CD14-positive monocyte (primary cell): ENCODE measurements around the gene CGRRF1. TPM values are rescaled to one million over a fixed set of nuclear protein-coding genes. Genes with fewer than 3 reads are reported as not detected.

Source experiments
- DNase-seq, 3 donors: peaks; one replicate each; pipeline ENCODE4 v3.0.0-alpha.2; 2011 to 2022
- H2AFZ ChIP-seq: 2 replicates; pipeline ENCODE4 v1.6.0; 2012; ENCODE audit warnings: mild to moderate bottlenecking, low read depth, low read length, inconsistent platforms; ENCODE audit not compliant: insufficient read depth, poor library complexity, severe bottlenecking
- H3K27ac ChIP-seq, 2 donors: 1 replicate in 1 of 2; 2 replicates in 1 of 2; pipeline ENCODE4 v1.5.1; 2012 to 2013; ENCODE audit warnings: low read length in 2 of 2, control low read depth in 1 of 2, inconsistent platforms in 1 of 2, low read depth in 1 of 2, mild to moderate bottlenecking in 1 of 2
- H3K27me3 ChIP-seq, 2 donors: one replicate each; pipeline versions ENCODE4 v1.6.0 to v1.6.1; 2011 to 2013; ENCODE audit warnings: low read length in 2 of 2; ENCODE audit not compliant: control insufficient read depth in 2 of 2, insufficient read depth in 2 of 2
- H3K36me3 ChIP-seq, 2 donors: replicated peaks in 1 of 2; 1 replicate in 1 of 2; 2 replicates in 1 of 2; pipeline versions ENCODE4 v1.5.1 to v1.6.1; 2012 to 2013; ENCODE audit warnings: low read length in 2 of 2, control low read depth in 1 of 2, inconsistent platforms in 1 of 2, mild to moderate bottlenecking in 1 of 2; ENCODE audit not compliant: insufficient read depth in 2 of 2, control insufficient read depth in 1 of 2
- H3K4me1 ChIP-seq, 2 donors: 1 replicate in 1 of 2; 2 replicates in 1 of 2; pipeline versions ENCODE4 v1.5.1 to v1.6.1; 2012 to 2013; ENCODE audit warnings: low read length in 2 of 2, control low read depth in 1 of 2, inconsistent platforms in 1 of 2, mild to moderate bottlenecking in 1 of 2, moderate library complexity in 1 of 2; ENCODE audit not compliant: insufficient read depth in 2 of 2, control insufficient read depth in 1 of 2
- H3K4me2 ChIP-seq: replicated peaks from 2 replicates; pipeline ENCODE3; 2012; ENCODE audit warnings: low read length, moderate library complexity, mild to moderate bottlenecking; ENCODE audit not compliant: poor library complexity, severe bottlenecking; ENCODE audit errors: extremely low read depth
- H3K4me3 ChIP-seq, 3 experiments: fragments of 200-600 bp in 1 of 3; sonication (generic) in 1 of 3; replicated peaks in 1 of 3; 1 replicate in 2 of 3; 2 replicates in 1 of 3; pipeline ENCODE4 v1.5.1; 2011 to 2013; ENCODE audit warnings: low read length in 3 of 3, mild to moderate bottlenecking in 3 of 3, control low read depth in 2 of 3, low read depth in 2 of 3, inconsistent platforms in 1 of 3, moderate library complexity in 1 of 3
- H3K79me2 ChIP-seq: 2 replicates; pipeline ENCODE4 v1.6.0; 2012; ENCODE audit warnings: mild to moderate bottlenecking, control low read depth, inconsistent platforms, low read length, moderate library complexity; ENCODE audit not compliant: insufficient read depth
- H3K9ac ChIP-seq: 2 replicates; pipeline ENCODE4 v1.6.0; 2017; ENCODE audit warnings: low read length, mild to moderate bottlenecking; ENCODE audit not compliant: insufficient read depth, poor library complexity, severe bottlenecking
- H3K9me3 ChIP-seq, 2 donors: replicated peaks in 1 of 2; 1 replicate in 1 of 2; 2 replicates in 1 of 2; pipeline versions ENCODE4 v1.5.1 to v1.6.1; 2012 to 2013; ENCODE audit warnings: low read length in 2 of 2, control low read depth in 1 of 2; ENCODE audit not compliant: control insufficient read depth in 1 of 2, insufficient read depth in 1 of 2
- H4K20me1 ChIP-seq: 2 replicates; pipeline ENCODE4 v1.6.0; 2012; ENCODE audit warnings: mild to moderate bottlenecking, low read length, control low read depth, moderate library complexity; ENCODE audit not compliant: insufficient read depth
- H3K27ac Mint-ChIP-seq, 7 donors: one replicate each; pipeline ENCODE4 v1.8.0; 2020; ENCODE audit warnings: mild to moderate bottlenecking in 7 of 7, mixed read lengths in 7 of 7, moderate library complexity in 6 of 7, inconsistent platforms in 2 of 7
- H3K27me3 Mint-ChIP-seq, 3 donors: one replicate each; pipeline ENCODE4 v1.8.0; 2021 to 2022; ENCODE audit warnings: low read depth in 3 of 3, mild to moderate bottlenecking in 3 of 3, mixed read lengths in 3 of 3, moderate library complexity in 3 of 3, inconsistent platforms in 1 of 3
- H3K36me3 Mint-ChIP-seq, 2 donors: one replicate each; pipeline ENCODE4 v1.8.0; 2020; ENCODE audit warnings: mixed read lengths in 2 of 2, inconsistent platforms in 1 of 2, mild to moderate bottlenecking in 1 of 2
- H3K4me1 Mint-ChIP-seq: one replicate; pipeline ENCODE4 v1.8.0; 2020; ENCODE audit warnings: mild to moderate bottlenecking, mixed read lengths
- H3K4me3 Mint-ChIP-seq, 2 donors: one replicate each; pipeline ENCODE4 v1.8.0; 2020; ENCODE audit warnings: mild to moderate bottlenecking in 2 of 2, mixed read lengths in 2 of 2, moderate library complexity in 1 of 2
- H3K9me3 Mint-ChIP-seq, 7 donors: one replicate each; pipeline ENCODE4 v1.8.0; 2020 to 2022; ENCODE audit warnings: mixed read lengths in 7 of 7, mild to moderate bottlenecking in 6 of 7, moderate library complexity in 6 of 7, inconsistent platforms in 2 of 7
- WGBS: methylation state at CpG from one replicate; pipeline ENCODE4 v1.1.5; 2013; ENCODE audit warnings: missing lambda C conversion rate; ENCODE audit not compliant: insufficient coverage; 5-methylcytosine and 5-hydroxymethylcytosine counted together
- intact Hi-C, 2 donors: fragments of 100-400 bp; cut with micrococcal nuclease; formaldehyde crosslinking; loops; one replicate each; pipeline versions ENCODE4 v1.15.0 to v1.15.1; 2023
- polyA plus RNA-seq, 3 donors: library from polyadenylated mRNA; depleted of rRNA in 1 of 3; unstranded in 2 of 3; stranded (reverse) in 1 of 3; fragments of 300-500 nt in 2 of 3; fragments of >200 nt in 1 of 3; fragmentation: Illumina TruSeq in 2 of 3; gene quantifications; 1 replicate in 2 of 3; 2 replicates in 1 of 3; pipeline ENCODE4 v1.2.3, GENCODE V29; 2012 to 2021
- TF ChIP-seq, protein P1 (sequence below): fragments of 200-600 bp; IDR thresholded peaks from one replicate; pipeline ENCODE4 v1.8.0; 2022; ENCODE audit warnings: antibody characterized with exemption, mild to moderate bottlenecking

CGRRF1 gene
- polyA plus RNA-seq, 3 donors = 5.8 to 19.4 (median 18.6) TPM

DNA sequence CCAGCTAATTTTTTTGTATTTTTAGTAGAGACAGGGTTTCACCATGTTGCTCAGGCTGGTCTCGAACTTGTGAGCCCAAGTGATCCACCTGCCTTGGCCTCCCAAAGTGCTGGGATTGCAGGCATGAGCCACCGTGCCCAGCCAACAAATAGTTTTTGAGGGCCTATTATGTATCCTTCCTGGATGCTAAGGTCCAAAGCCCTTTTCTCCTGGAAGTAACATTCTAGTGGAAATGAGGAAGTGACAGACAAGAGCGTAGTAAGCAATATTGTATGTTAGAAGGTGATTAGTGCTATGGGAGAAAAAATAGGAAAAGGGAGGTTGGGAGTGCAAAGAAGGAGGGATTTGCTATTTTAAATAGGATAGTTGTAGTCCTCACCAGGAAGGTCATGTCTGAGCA lies 9.0 kb upstream of the CGRRF1 start:
- no peaks in the 10 kb centered on the region for H3K36me3 Mint-ChIP-seq
- no peak overlapping the region for H3K4me2 ChIP-seq
- H3K27me3 ChIP-seq = no peaks in the 10 kb centered on the region
- no peak overlapping the region for H2AFZ ChIP-seq
- H3K9ac ChIP-seq = no peak overlapping the region
- H3K27ac Mint-ChIP-seq = peak overlapping the region in 2 of 7 donors; percentile 68 to 76
- H3K4me3 Mint-ChIP-seq = no peak overlapping the region
- H3K9me3 ChIP-seq = no peaks in the 10 kb centered on the region
- H4K20me1 ChIP-seq = no peaks in the 10 kb centered on the region
- DNase-seq = no peak
- intact Hi-C loops = loop anchor here in 1 of 2 donors (5.0 kb wide), 1 partner anchor 58 kb away; the partner anchor contains the start of gene CNIH1
- H3K27ac ChIP-seq = no peak overlapping the region
- WGBS = 100% methylated on average over 2 of the region's 3 CpGs
- H3K4me1 ChIP-seq = peaks cover 36 to 42% of the 10 kb centered on the region in 2 donors
- H3K4me1 Mint-ChIP-seq = peaks cover 35% of the 10 kb centered on the region
- H3K79me2 ChIP-seq = no peaks in the 10 kb centered on the region
- peaks cover 0 to 5% (median 2%) of the 10 kb centered on the region in 3 donors for H3K27me3 Mint-ChIP-seq
- TF ChIP-seq, protein P1, sequence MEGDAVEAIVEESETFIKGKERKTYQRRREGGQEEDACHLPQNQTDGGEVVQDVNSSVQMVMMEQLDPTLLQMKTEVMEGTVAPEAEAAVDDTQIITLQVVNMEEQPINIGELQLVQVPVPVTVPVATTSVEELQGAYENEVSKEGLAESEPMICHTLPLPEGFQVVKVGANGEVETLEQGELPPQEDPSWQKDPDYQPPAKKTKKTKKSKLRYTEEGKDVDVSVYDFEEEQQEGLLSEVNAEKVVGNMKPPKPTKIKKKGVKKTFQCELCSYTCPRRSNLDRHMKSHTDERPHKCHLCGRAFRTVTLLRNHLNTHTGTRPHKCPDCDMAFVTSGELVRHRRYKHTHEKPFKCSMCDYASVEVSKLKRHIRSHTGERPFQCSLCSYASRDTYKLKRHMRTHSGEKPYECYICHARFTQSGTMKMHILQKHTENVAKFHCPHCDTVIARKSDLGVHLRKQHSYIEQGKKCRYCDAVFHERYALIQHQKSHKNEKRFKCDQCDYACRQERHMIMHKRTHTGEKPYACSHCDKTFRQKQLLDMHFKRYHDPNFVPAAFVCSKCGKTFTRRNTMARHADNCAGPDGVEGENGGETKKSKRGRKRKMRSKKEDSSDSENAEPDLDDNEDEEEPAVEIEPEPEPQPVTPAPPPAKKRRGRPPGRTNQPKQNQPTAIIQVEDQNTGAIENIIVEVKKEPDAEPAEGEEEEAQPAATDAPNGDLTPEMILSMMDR = no peak
- peaks cover 0 to 6% (median 1%) of the 10 kb centered on the region in 7 donors for H3K9me3 Mint-ChIP-seq
- no peaks in the 10 kb centered on the region for H3K36me3 ChIP-seq
- no peak overlapping the region for H3K4me3 ChIP-seq

GRCh38 chr14:54501480-54501879 lies 8.2 kb upstream of the CGRRF1 start:
- Mint-ChIP-seq H3K4me1 (peaks cover 35% of the 10 kb centered on the region), H3K27me3 (peaks cover 0 to 5% (median 3%) of the 10 kb centered on the region in 3 donors), H3K9me3 (peaks cover 0 to 6% (median 1%) of the 10 kb centered on the region in 7 donors), H3K36me3 (no peaks in the 10 kb centered on the region), H3K27ac (peak overlapping the region; percentile 62 to 97 (median 96)), H3K4me3 (no peak overlapping the region)
- H4K20me1 ChIP-seq = no peaks in the 10 kb centered on the region
- intact Hi-C loops = loop anchor here in 1 of 2 donors (5.0 kb wide), 1 partner anchor 59 kb away; the partner anchor contains the start of gene CNIH1
- H3K36me3 ChIP-seq = no peaks in the 10 kb centered on the region
- H3K9me3 ChIP-seq = no peaks in the 10 kb centered on the region
- no peaks in the 10 kb centered on the region for H3K79me2 ChIP-seq
- H3K9ac ChIP-seq = no peak overlapping the region
- no peak overlapping the region for H3K27ac ChIP-seq
- TF ChIP-seq, protein P1 = no peak
- no peak overlapping the region for H3K4me2 ChIP-seq
- 63% methylated on average over 2 of the region's 3 CpGs for WGBS
- H3K4me3 ChIP-seq = no peak overlapping the region
- peaks cover 36 to 42% of the 10 kb centered on the region in 2 donors for H3K4me1 ChIP-seq
- no peak for DNase-seq
- H2AFZ ChIP-seq = no peak overlapping the region
- H3K27me3 ChIP-seq = no peaks in the 10 kb centered on the region
